Endothelial cell of umbilical vein (primary cell): Measurements from ENCODE around the gene SYT11. TPM values are rescaled to one million over a fixed set of nuclear protein-coding genes. Genes with fewer than 3 reads are reported as not detected.

Experiments used
- BruUV-seq: library from RNA; stranded (reverse); fragments of 400-500 nt; replicated peaks from 2 replicates; lab custom pipeline; 2021; lab: Mats Ljungman, UMichigan
- CTCF ChIA-PET: fragments of 300-600, 350-600 bp; sonication (Branson Sonifier 250); formaldehyde crosslinking; loops from one replicate; lab custom pipeline; 2021; ENCODE audit warnings: antibody characterized with exemption, inconsistent platforms; lab: Charles Lee
- POLR2A ChIA-PET: fragments of 300-600, 350-600 bp; sonication (Branson Sonifier 250); formaldehyde crosslinking; loops from one replicate; lab custom pipeline; 2021; ENCODE audit warnings: antibody characterized with exemption, inconsistent platforms; lab: Charles Lee
- DNase-seq: peaks from one replicate; pipeline ENCODE4 v3.0.0-alpha.2; 2011; ENCODE audit warnings: low read depth, low spot score
- FAIRE-seq: peaks from 2 replicates; lab custom pipeline; 2011; peaks lifted over from hg19 to GRCh38; lab: Jason Lieb, UNC
- H2AFZ ChIP-seq: 2 replicates; pipeline ENCODE4 v1.6.0; 2012; ENCODE audit warnings: low read depth, low read length, control low read depth, inconsistent platforms
- H3K27ac ChIP-seq: 2 replicates; pipeline ENCODE4 v1.5.1; 2011; ENCODE audit warnings: low read depth, mild to moderate bottlenecking, control low read depth, low read length, moderate library complexity; ENCODE audit not compliant: insufficient read depth
- H3K27me3 ChIP-seq, 2 experiments: 2 replicates each; pipeline versions ENCODE4 v1.6.0 to v1.6.1; 2011; ENCODE audit warnings: low read length in 2 of 2, mixed read lengths in 1 of 2; ENCODE audit not compliant: control insufficient read depth in 2 of 2, insufficient read depth in 2 of 2
- H3K36me3 ChIP-seq, 2 experiments: 2 replicates in 1 of 2; 3 replicates in 1 of 2; pipeline ENCODE4 v1.5.1; 2011; ENCODE audit warnings: low read length in 2 of 2, mild to moderate bottlenecking in 1 of 2, moderate library complexity in 1 of 2; ENCODE audit not compliant: control insufficient read depth in 2 of 2, insufficient read depth in 2 of 2; ENCODE audit errors: extremely low read depth in 1 of 2
- H3K4me1 ChIP-seq: 3 replicates; pipeline ENCODE4 v1.5.1; 2011; ENCODE audit warnings: mild to moderate bottlenecking, low read length; ENCODE audit not compliant: control insufficient read depth, insufficient read depth; ENCODE audit errors: extremely low read depth
- H3K4me2 ChIP-seq: 2 replicates; pipeline ENCODE4 v1.6.1; 2011; ENCODE audit warnings: low read length, control low read depth, mixed read lengths; ENCODE audit not compliant: insufficient read depth
- H3K4me3 ChIP-seq, 3 experiments: fragments of 200-600 bp in 1 of 3; sonication (generic), shearing (Covaris generic) in 1 of 3; replicated peaks in 1 of 3; 2 replicates each; pipeline ENCODE4 v1.5.1; 2011 to 2016; ENCODE audit warnings: control low read depth in 3 of 3, low read length in 3 of 3, mild to moderate bottlenecking in 2 of 3, inconsistent platforms in 1 of 3, low read depth in 1 of 3, moderate library complexity in 1 of 3; ENCODE audit not compliant: insufficient read depth in 1 of 3
- H3K79me2 ChIP-seq: 2 replicates; pipeline ENCODE4 v1.6.0; 2012; ENCODE audit warnings: low read length, inconsistent platforms; ENCODE audit not compliant: control insufficient read depth, insufficient read depth
- H3K9ac ChIP-seq: replicated peaks from 2 replicates; pipeline ENCODE3; 2011; ENCODE audit warnings: low read length, control low read depth; ENCODE audit not compliant: insufficient read depth; ENCODE audit errors: extremely low read depth
- H3K9me1 ChIP-seq: replicated peaks from 3 replicates; pipeline ENCODE4 v1.6.0; 2011; ENCODE audit warnings: mild to moderate bottlenecking, low read length; ENCODE audit not compliant: control insufficient read depth, insufficient read depth; ENCODE audit errors: extremely low read depth
- H3K9me3 ChIP-seq: replicated peaks from 2 replicates; pipeline ENCODE4 v1.5.1; 2012; ENCODE audit warnings: low read length, inconsistent platforms; ENCODE audit not compliant: control insufficient read depth, insufficient read depth
- H4K20me1 ChIP-seq: replicated peaks from 2 replicates; pipeline ENCODE3; 2011; ENCODE audit warnings: mild to moderate bottlenecking, low read length; ENCODE audit not compliant: control insufficient read depth, insufficient read depth; ENCODE audit errors: extremely low read depth
- EZH2 ChIP-seq: IDR thresholded peaks from 2 replicates; pipeline ENCODE4 v1.6.1; 2012; ENCODE audit warnings: borderline replicate concordance, low read depth, mild to moderate bottlenecking, moderate library complexity, low read length, inconsistent platforms; ENCODE audit not compliant: severe bottlenecking
- FOS ChIP-seq: IDR thresholded peaks from 2 replicates; pipeline ENCODE4 v1.6.1; 2011; ENCODE audit warnings: mild to moderate bottlenecking, low read length, moderate library complexity, borderline replicate concordance; ENCODE audit not compliant: insufficient read depth
- GATA2 ChIP-seq: IDR thresholded peaks from 2 replicates; pipeline ENCODE4 v1.7.0; 2011; ENCODE audit warnings: low read depth, mild to moderate bottlenecking, moderate library complexity, mixed read lengths, low read length; ENCODE audit not compliant: insufficient read length, insufficient read depth
- JUN ChIP-seq: IDR thresholded peaks from 2 replicates; pipeline ENCODE4 v1.6.1; 2011; ENCODE audit warnings: borderline replicate concordance, low read depth; ENCODE audit not compliant: insufficient read length, insufficient read depth
- MYC ChIP-seq: IDR thresholded peaks from one replicate; pipeline ENCODE4 v1.6.1; 2011; ENCODE audit warnings: mild to moderate bottlenecking, low read depth, low read length
- POLR2A ChIP-seq: IDR thresholded peaks from 2 replicates; pipeline ENCODE4 v1.6.1; 2012; ENCODE audit warnings: low read depth, mild to moderate bottlenecking, control low read depth, low read length
- POLR2AphosphoS5 ChIP-seq: IDR thresholded peaks from 2 replicates; pipeline ENCODE4 v1.6.1; 2012; ENCODE audit warnings: low read depth, mild to moderate bottlenecking, control low read depth, low read length, moderate library complexity; ENCODE audit not compliant: insufficient read depth
- dilution Hi-C: fragments of 300-500 bp; cut with MboI; formaldehyde crosslinking; loops from one replicate; pipeline ENCODE4 v1.15.0; 2019; ENCODE audit warnings: low sequenced_read_pairs; ENCODE audit not compliant: extremely low pct_ligation_motif_present
- intact Hi-C: fragments of 100-400 bp; cut with micrococcal nuclease; formaldehyde crosslinking; loops from one replicate; pipeline ENCODE4 v1.10.0; 2022
- polyA plus RNA-seq, 4 experiments: library from polyadenylated mRNA; depleted of rRNA in 3 of 4; stranded (reverse) in 3 of 4; unstranded in 1 of 4; fragments of >200 nt; gene quantifications; 2 replicates each; pipeline versions ENCODE4 v1.2.1 to v1.2.3, GENCODE V29; 2011 to 2012; ENCODE audit warnings: missing spikeins in 1 of 4
- total RNA-seq: library from RNA; stranded (reverse); gene quantifications from 2 replicates; pipeline ENCODE4 v1.2.3, GENCODE V29; 2021
- TF ChIP-seq, protein P1 (sequence below), 2 donors: IDR thresholded peaks; 1 replicate in 1 of 2; 2 replicates in 1 of 2; pipeline ENCODE4 v1.5.1; 2011; ENCODE audit warnings: low read length in 2 of 2, mild to moderate bottlenecking in 2 of 2, moderate library complexity in 2 of 2, control low read depth in 1 of 2, inconsistent platforms in 1 of 2, low read depth in 1 of 2; ENCODE audit not compliant: insufficient read depth in 1 of 2; ENCODE audit errors: extremely low read depth in 1 of 2
- TF ChIP-seq, protein P2 (sequence below): IDR thresholded peaks from 2 replicates; pipeline ENCODE4 v1.6.1; 2011; ENCODE audit not compliant: insufficient read depth, insufficient read length

Gene SYT11
- total and polyA plus RNA-seq, 2 donors (not counting 3 experiments of a cell fraction or from before 2014, with no cell fraction given), result 28.2 to 36.5 TPM

DNA sequence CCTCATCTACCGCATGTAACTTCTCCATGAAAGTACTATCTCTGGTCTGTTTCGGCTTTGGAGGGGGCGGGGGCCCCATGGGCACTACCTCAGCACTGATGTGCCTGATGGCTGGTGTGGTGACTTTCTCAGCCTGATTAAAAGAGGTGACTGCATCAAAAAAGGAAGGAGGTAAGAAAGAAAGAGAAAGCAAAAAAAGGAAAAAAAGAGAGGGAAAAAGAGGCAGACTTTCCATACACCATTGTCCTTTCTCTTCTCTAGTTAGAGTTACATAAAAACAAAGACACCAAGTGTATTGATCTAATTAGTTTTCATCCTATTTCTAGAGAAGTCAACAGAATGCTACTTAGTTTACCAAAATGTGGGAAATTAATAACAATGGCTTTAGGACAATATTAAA, 45.7 kb upstream of the SYT11 start:
- no peaks in the 10 kb centered on the region for H3K9me3 ChIP-seq
- no peaks in the 10 kb centered on the region for H3K4me1 ChIP-seq
- H3K9ac ChIP-seq, result no peak overlapping the region
- TF ChIP-seq POLR2A (no peak), FOS (no peak), JUN (no peak), MYC (no peak), POLR2AphosphoS5 (no peak), EZH2 (no peak), GATA2 (no peak)
- TF ChIP-seq, protein P1, sequence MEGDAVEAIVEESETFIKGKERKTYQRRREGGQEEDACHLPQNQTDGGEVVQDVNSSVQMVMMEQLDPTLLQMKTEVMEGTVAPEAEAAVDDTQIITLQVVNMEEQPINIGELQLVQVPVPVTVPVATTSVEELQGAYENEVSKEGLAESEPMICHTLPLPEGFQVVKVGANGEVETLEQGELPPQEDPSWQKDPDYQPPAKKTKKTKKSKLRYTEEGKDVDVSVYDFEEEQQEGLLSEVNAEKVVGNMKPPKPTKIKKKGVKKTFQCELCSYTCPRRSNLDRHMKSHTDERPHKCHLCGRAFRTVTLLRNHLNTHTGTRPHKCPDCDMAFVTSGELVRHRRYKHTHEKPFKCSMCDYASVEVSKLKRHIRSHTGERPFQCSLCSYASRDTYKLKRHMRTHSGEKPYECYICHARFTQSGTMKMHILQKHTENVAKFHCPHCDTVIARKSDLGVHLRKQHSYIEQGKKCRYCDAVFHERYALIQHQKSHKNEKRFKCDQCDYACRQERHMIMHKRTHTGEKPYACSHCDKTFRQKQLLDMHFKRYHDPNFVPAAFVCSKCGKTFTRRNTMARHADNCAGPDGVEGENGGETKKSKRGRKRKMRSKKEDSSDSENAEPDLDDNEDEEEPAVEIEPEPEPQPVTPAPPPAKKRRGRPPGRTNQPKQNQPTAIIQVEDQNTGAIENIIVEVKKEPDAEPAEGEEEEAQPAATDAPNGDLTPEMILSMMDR (IDR thresholded peaks at IDR 0.05; ENCODE audit: extremely low read depth in 1 of 2, insufficient read depth in 1 of 2, low read depth in 1 of 2, low read length in 2 of 2), result no peak
- TF ChIP-seq, protein P2, sequence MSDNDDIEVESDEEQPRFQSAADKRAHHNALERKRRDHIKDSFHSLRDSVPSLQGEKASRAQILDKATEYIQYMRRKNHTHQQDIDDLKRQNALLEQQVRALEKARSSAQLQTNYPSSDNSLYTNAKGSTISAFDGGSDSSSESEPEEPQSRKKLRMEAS, result no peak
- peaks cover 9 to 17% of the 10 kb centered on the region in 2 experiments for H3K36me3 ChIP-seq
- no peaks in the 10 kb centered on the region for H3K27me3 ChIP-seq
- BruUV-seq, result no TSS peak
- H3K4me3 ChIP-seq, result no peak overlapping the region
- intact Hi-C loops, result no loop called here
- H3K4me2 ChIP-seq, result no peak overlapping the region
- no peaks in the 10 kb centered on the region for H3K9me1 ChIP-seq
- ChIA-PET POLR2A (no interaction called here), CTCF (no interaction called here)
- no peaks in the 10 kb centered on the region for H3K79me2 ChIP-seq
- dilution Hi-C loops, result no loop called here
- no peaks in the 10 kb centered on the region for H4K20me1 ChIP-seq
- FAIRE-seq, result no peak
- no peak for DNase-seq
- H3K27ac ChIP-seq, result no peak overlapping the region
- H2AFZ ChIP-seq, result no peak overlapping the region
